Measurements from ENCODE around the gene DUSP10.

DNA sequence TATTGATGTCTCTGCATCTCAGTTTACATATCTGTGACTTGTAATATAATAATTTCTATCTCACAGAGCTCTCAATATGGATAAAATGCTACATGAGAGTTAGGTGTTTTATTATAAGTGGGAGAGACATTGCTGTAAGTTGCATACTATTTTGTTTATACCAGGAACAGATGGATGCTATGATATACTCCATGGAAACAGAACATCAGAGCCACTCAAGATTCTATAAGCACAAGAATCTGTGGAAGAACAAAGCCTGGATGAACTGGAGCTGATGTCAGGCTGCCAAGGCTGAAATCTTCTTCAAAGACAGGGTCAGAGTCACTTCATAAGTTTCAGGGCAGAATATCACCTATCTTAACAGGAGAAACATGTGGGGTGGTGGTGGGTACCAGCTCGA, 30.2 kb downstream of the DUSP10 start:
- TF ChIP-seq, protein P1, sequence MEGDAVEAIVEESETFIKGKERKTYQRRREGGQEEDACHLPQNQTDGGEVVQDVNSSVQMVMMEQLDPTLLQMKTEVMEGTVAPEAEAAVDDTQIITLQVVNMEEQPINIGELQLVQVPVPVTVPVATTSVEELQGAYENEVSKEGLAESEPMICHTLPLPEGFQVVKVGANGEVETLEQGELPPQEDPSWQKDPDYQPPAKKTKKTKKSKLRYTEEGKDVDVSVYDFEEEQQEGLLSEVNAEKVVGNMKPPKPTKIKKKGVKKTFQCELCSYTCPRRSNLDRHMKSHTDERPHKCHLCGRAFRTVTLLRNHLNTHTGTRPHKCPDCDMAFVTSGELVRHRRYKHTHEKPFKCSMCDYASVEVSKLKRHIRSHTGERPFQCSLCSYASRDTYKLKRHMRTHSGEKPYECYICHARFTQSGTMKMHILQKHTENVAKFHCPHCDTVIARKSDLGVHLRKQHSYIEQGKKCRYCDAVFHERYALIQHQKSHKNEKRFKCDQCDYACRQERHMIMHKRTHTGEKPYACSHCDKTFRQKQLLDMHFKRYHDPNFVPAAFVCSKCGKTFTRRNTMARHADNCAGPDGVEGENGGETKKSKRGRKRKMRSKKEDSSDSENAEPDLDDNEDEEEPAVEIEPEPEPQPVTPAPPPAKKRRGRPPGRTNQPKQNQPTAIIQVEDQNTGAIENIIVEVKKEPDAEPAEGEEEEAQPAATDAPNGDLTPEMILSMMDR (conservative IDR thresholded peaks at IDR 0.05; ENCODE audit: low read depth, low read length): no peak
- TF ChIP-seq EZH2phosphoT487 (IDR thresholded peaks at IDR 0.05; ENCODE audit: borderline replicate concordance, low read length) (no peak), EZH2 (IDR thresholded peaks at IDR 0.05; ENCODE audit: low read length, unreplicated experiment) (no peak)

All from PC-3 (cell line).